ENCODE measurements around the gene YWHAE.
"Not testable (repeated sequence)": the region's sequence is repeated elsewhere in the genome, so short reads cannot be mapped to it uniquely, and the experiment has no call there.

YWHAE gene

DNA sequence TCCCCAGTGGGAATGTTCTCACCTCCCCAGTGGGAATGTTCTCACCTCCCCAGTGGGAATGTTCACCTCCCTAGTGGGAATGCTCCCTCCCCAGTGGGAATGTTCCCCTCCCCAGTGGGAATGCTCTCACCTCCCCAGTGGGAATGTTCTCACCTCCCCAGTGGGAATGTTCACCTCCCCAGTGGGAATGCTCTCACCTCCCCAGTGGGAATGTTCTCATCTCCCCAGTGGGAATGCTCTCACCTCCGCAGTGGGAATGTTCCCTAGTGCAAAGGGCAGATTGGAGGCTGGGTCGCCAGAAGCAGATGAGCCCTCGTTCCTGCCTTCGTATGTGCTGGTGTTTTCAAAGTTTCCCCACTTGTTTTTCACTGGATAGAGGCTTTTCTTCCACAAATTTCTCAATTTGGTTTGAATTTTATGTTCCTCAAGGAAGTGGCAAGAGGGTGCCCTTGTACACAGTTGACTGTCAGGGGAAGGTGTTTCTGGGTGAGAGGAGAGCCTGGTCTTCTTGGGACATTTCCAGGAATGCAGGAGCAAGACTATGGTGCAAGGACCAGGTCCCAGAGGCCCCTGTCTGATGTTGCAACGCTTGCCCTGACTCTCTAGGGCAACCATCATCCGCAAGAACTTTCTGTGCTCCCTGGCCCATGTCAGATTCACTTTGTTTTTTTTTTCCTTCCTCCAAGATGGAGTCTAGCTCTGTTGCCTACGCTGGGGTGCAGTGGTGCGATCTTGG lies 86.6 kb downstream of the YWHAE start:
- no peak overlapping the region for H3K4me3 ChIP-seq (ENCODE audit: low read length)
- no peak for TF ChIP-seq ZNF274 (IDR thresholded peaks at IDR 0.05; ENCODE audit: low read depth, low read length)

DNA sequence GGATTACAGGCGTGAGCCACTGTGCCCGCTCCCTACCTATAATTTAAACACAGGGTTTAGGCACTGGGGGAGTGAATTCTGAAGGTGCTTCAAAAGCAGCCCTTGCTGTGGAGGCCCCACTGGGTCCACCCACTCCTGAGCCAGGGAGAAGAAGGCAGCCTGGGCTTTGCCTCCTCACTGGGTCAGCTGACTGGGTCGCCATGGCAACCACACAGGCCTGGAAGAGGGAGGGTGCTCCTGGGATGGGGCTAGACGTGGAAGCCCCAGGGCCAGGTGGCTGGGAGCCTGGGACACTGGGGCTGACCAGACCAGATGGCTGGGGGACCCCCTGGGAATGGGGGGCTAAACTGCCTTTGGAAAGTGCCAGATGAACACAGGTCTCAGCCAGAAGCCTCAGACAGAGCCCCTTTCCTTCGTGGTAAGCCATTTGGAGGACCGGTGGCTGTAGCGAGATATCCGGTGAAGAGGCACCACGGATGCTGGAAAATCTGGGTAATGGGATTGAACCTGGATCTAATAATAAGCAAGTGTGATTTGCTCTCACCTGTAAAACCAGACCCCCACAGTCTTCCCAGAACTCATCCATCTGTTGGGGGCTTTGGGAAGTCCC lies 87.7 kb downstream of the YWHAE start:
- no peak overlapping the region for H3K4me3 ChIP-seq (ENCODE audit: low read length)
- TF ChIP-seq ZNF274 (IDR thresholded peaks at IDR 0.05; ENCODE audit: low read depth, low read length): no peak

DNA sequence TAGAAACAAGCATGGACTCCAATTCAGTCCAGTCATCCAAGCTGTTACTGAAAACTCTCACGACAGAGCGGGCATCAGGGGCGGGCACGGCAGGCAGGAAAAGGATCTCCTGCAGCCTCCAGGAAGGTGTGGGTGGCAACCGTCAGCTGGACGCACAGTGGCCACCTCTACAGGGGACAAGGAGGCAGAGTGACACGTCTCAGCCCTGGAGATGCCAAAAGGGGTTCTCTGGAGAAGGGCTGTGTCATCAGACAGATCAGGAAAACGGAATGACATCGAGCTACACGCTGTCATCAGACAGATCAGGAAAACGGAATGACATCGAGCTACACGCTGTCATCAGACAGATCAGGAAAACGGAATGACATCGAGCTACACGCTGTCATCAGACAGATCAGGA lies 92.2 kb downstream of the YWHAE start:
- not testable (repeated sequence) for H3K4me3 ChIP-seq (ENCODE audit: low read length)

DNA sequence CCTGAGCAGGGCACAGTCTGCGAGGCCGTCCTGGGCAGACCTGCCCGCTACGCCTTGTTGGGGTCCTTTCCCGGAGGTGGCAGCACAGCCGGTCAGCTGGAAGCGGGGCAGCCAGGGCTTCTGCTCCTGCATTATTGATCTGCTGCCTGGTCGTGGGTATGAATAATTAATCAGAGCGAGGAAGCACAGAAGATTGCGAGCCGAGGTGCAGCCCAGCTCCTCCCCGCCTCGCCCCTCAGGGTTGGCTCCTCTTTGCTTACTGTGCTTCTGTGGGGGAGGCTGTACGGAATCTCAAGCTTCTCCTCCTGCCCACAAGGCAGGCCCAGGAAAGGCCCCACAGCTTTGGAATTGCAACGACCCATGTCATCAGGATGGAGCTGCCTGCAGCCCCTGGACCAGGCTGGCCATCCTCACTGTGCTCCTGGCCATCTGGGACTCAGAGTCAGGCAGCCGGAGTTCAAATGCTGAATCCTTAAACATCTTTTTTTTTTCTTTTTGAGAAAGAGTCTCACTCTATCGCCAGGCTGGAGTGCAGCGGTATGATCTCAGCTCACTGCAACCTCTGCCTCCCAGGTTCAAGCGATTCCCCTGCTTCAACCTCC lies 95.0 kb downstream of the YWHAE start:
- H3K4me3 ChIP-seq (ENCODE audit: low read length): no peak overlapping the region
- no peak for TF ChIP-seq ZNF274 (IDR thresholded peaks at IDR 0.05; ENCODE audit: low read depth, low read length)

DNA sequence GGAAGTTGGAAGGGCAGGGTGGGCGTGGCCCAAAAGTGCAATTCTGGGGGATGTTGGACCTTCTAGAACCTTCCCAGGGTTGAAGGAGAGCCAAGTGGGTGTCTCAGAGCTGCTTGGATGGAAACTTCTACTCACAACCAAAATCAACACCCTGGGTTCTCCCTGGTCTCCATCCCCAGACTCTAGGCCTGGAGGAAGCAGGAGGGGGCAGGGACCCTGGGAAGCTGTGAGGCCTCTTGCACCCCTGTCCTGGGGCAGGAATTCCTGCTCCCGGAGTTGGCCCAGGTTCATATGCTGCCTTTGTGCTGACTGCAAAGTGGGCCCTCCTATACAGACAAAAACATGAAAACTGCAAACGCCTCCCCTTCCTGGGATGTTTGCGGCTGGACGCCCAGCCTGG lies 95.5 kb downstream of the YWHAE start:
- H3K4me3 ChIP-seq (ENCODE audit: low read length): no peak overlapping the region
- no peak for TF ChIP-seq ZNF274 (IDR thresholded peaks at IDR 0.05; ENCODE audit: low read depth, low read length)

DNA sequence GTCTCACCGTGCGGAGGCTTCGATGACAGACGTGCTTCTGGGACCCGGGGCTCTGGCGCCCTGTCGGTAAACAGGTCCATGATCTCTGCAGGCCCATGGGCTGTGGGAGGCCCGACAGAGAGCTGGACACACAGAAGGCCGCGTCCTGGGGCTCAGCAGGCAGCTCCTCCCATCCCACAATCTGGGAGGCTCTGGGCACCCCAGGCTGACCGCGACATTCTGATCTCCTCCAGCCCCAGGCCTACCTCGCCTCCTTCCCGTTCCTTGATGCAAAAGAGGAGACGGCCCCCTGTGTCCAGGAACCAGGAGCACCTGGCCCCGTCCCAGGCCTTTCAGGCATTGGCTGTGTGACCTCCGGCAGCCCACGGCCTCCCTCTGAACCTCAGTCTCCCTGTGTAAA lies 97.3 kb downstream of the YWHAE start:
- no peak overlapping the region for H3K4me3 ChIP-seq (ENCODE audit: low read length)
- no peak for TF ChIP-seq ZNF274 (IDR thresholded peaks at IDR 0.05; ENCODE audit: low read depth, low read length)

DNA sequence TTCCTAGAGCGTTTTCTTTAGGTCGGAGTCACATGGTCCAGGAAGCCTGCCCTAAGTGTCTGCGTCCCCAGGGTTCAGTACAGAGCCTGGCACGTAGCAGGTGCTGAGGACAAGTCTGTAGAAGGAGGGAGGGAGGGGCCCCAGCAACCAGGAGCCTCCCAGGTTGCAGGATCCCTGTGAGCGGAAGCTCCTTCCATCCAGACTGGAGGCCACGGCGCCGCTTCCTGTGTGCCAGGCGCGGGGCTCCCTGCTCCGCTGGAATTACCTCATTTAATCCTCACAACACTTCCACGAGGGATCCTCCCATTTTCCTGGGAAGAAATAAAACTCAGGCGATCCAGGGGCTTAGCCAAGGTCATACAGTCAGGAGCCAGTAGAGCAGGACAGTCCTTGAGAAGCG lies 98.5 kb downstream of the YWHAE start:
- TF ChIP-seq ZNF274 (IDR thresholded peaks at IDR 0.05; ENCODE audit: low read depth, low read length): no peak
- H3K4me3 ChIP-seq (ENCODE audit: low read length): no peak overlapping the region

DNA sequence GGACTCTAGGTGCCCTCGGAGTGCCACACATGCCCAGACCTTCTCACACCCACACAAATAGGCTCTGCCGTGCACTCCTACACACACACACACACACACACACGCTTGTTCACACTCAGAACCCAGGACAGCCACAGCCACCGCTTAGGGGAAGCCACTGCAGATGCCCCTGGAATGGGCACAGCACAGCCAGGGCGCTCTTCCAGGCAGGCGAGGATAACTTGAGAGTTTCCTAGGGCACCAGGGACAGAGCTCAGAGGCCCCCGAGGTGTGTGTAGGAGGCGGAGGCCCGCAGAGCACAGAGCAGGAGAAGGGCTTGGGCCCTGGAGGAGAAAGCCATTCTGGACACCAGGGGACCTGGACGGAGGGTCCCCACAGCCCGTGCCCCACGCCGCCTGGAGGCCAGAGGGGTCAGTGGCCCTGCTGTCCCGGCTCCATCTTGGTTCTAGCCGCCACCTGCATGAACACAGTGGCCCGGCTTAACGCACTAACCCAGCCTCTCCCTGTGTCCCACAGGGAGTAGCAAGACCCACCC lies 99.6 kb downstream of the YWHAE start:
- no peak for TF ChIP-seq ZNF274 (IDR thresholded peaks at IDR 0.05; ENCODE audit: low read depth, low read length)
- no peak overlapping the region for H3K4me3 ChIP-seq (ENCODE audit: low read length)

DNA sequence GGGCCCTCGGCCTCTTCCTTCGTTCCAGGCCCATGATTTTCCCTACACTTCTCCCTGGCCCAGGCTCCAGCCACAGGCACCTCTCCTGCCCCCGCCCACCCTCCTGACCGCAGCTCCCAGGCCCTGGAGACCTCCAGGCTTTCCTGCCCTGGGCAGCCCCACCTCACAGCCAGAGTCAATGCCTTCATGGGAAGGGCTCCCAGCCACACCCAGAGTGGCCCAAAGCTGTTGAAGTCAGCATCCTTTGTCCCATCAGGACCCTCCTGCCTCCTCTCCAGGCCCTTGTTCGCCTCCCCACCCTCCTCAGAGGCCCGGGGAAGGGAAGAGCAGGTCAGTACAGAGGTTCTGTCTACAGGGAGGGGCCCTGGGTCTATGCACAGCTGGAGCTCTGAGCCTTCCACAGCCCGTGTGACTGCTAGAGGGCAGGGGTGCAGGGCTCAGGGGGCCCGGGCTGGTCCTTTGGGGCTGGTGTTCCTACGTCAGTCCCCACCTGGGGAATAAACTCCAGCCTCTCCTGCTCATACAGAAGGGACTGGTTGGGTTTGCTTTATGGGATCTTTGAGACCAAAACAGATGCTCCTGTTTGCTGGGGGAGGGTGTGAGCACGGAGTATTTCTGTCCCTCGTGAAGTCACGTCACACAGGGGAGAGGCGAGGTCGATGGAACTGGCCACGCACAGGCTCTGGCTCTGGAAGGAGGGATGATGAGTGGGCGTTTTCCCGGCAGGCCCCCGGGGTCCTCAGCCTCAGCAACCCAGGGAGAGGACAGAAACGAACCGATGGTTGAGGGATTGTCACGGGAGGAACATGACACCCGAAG lies 100.3 kb downstream of the YWHAE start:
- no peak for TF ChIP-seq ZNF274 (IDR thresholded peaks at IDR 0.05; ENCODE audit: low read depth, low read length)
- no peak overlapping the region for H3K4me3 ChIP-seq (ENCODE audit: low read length)

DNA sequence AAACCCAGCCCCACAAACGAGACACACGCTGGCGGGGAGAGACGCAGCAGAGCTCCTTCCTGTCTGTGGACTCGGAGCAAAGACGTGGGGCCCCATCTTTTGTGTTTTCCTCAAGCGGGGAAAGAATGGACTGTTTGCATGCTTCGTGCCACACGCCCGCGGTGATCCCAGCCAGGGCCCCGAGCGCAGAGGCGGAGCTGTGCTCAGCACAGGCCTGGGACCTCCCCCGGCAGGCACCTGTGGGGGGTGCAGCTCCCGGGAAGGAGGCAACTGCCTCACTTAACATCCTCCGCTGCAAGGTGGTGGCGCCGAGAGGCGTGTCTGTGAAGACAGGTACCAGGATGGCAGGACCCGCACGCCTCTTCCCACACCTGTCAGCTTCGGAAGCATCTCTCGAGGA lies 101.4 kb downstream of the YWHAE start:
- H3K4me3 ChIP-seq (ENCODE audit: low read length): no peak overlapping the region

More for the DNA sequence above, 101.4 kb downstream of the YWHAE start:
- no peak for TF ChIP-seq ZNF274 (IDR thresholded peaks at IDR 0.05; ENCODE audit: low read depth, low read length)

Measured in GM08714 (cell line).